ENCODE measurements around the gene INSR. TPM values are rescaled to one million over a fixed set of nuclear protein-coding genes. Genes with fewer than 3 reads are reported as not detected.

INSR gene
- total and polyA plus RNA-seq, 2 experiments from 2014 or later: 19.2 to 52.1 TPM

- Mint-ChIP-seq H3K27ac (no peak overlapping the region), H3K4me1 (peaks cover 10% of the 10 kb centered on the region; the same call in 2 of the 3 replicates), H3K36me3 (ENCODE audit: low read depth) (peaks cover 15% of the 10 kb centered on the region), H3K27me3 (ENCODE audit: insufficient read depth, low read depth, poor library complexity) (no peaks in the 10 kb centered on the region), H3K9me3 (no peaks in the 10 kb centered on the region; the same call in 2 of the 3 replicates), H3K4me3 (no peak overlapping the region)
- Histone ChIP-seq H4K20me1 (replicated peaks; ENCODE audit: insufficient read depth) (0 out of 2 replicates have a peak, but pooled peaks cover 3% of the 10 kb centered on the region), H3K27ac (ENCODE audit: low read depth) (no peak overlapping the region), H3F3A (replicated peaks; ENCODE audit: low read depth) (no peaks in the 10 kb centered on the region), H3K27me3 (ENCODE audit: insufficient read depth) (no peaks in the 10 kb centered on the region), H2AFZ (no peak overlapping the region), H3K4me1 (ENCODE audit: insufficient read depth) (no peaks in the 10 kb centered on the region; the same call in 1 of the 2 replicates), H3K4me2 (no peak overlapping the region), H3K36me3 (ENCODE audit: insufficient read depth) (no peaks in the 10 kb centered on the region), H3K9me2 (ENCODE audit: insufficient read depth) (no peaks in the 10 kb centered on the region), H3K4me3 (no peak overlapping the region), H3K79me2 (replicated peaks; ENCODE audit: insufficient read depth) (peaks cover 49% of the 10 kb centered on the region)
- TF ChIP-seq ZNF462 (CRISPR knock-in tag; IDR thresholded peaks at IDR 0.05): no peak
- TF ChIP-seq POLR2AphosphoS5 (IDR thresholded peaks at IDR 0.05; ENCODE audit: low read depth): no peak
- TF ChIP-seq EZH2phosphoT487 (IDR thresholded peaks at IDR 0.05; ENCODE audit: unreplicated experiment): no peak
- TF ChIP-seq, protein P1, sequence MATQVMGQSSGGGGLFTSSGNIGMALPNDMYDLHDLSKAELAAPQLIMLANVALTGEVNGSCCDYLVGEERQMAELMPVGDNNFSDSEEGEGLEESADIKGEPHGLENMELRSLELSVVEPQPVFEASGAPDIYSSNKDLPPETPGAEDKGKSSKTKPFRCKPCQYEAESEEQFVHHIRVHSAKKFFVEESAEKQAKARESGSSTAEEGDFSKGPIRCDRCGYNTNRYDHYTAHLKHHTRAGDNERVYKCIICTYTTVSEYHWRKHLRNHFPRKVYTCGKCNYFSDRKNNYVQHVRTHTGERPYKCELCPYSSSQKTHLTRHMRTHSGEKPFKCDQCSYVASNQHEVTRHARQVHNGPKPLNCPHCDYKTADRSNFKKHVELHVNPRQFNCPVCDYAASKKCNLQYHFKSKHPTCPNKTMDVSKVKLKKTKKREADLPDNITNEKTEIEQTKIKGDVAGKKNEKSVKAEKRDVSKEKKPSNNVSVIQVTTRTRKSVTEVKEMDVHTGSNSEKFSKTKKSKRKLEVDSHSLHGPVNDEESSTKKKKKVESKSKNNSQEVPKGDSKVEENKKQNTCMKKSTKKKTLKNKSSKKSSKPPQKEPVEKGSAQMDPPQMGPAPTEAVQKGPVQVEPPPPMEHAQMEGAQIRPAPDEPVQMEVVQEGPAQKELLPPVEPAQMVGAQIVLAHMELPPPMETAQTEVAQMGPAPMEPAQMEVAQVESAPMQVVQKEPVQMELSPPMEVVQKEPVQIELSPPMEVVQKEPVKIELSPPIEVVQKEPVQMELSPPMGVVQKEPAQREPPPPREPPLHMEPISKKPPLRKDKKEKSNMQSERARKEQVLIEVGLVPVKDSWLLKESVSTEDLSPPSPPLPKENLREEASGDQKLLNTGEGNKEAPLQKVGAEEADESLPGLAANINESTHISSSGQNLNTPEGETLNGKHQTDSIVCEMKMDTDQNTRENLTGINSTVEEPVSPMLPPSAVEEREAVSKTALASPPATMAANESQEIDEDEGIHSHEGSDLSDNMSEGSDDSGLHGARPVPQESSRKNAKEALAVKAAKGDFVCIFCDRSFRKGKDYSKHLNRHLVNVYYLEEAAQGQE (IDR thresholded peaks at IDR 0.05; ENCODE audit: unreplicated experiment): no peak
- TF ChIP-seq ZNF331 (CRISPR knock-in tag; IDR thresholded peaks at IDR 0.05; ENCODE audit: low read depth): no peak
- TF ChIP-seq JUNB (IDR thresholded peaks at IDR 0.05; ENCODE audit: unreplicated experiment): no peak
- TF ChIP-seq ZNF114 (CRISPR knock-in tag; IDR thresholded peaks at IDR 0.05): no peak
- no peak for TF ChIP-seq NANOG (IDR thresholded peaks at IDR 0.05; ENCODE audit: borderline replicate concordance)
- no peak for TF ChIP-seq EZH2 (IDR thresholded peaks at IDR 0.05; ENCODE audit: low read depth, unreplicated experiment)
- TF ChIP-seq CTCF (conservative IDR thresholded peaks at IDR 0.05; ENCODE audit: low read depth in 2 of 2): no peak
- TF ChIP-seq, protein P2, sequence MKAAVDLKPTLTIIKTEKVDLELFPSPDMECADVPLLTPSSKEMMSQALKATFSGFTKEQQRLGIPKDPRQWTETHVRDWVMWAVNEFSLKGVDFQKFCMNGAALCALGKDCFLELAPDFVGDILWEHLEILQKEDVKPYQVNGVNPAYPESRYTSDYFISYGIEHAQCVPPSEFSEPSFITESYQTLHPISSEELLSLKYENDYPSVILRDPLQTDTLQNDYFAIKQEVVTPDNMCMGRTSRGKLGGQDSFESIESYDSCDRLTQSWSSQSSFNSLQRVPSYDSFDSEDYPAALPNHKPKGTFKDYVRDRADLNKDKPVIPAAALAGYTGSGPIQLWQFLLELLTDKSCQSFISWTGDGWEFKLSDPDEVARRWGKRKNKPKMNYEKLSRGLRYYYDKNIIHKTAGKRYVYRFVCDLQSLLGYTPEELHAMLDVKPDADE (IDR thresholded peaks at IDR 0.05): no peak
- ATAC-seq (no peak), DNase-seq (ENCODE audit: low spot score) (no peak)
Observed at GRCh38 chr19:7266832-7267231, 27.4 kb downstream of the INSR start.
